GM18951 (cell line): ENCODE measurements around the gene IFNA6.

Source experiments
- POLR2A ChIP-seq: IDR thresholded peaks from 4 replicates; pipeline ENCODE4 v1.6.1; 2011; ENCODE audit warnings: mild to moderate bottlenecking; ENCODE audit not compliant: insufficient read length, insufficient read depth; ENCODE audit errors: extremely low read depth
- in situ Hi-C: fragments of 300-500 bp; cut with MboI; formaldehyde crosslinking; loops from one replicate; pipeline ENCODE4 v1.12.0; 2022; ENCODE audit warnings: low sequenced_read_pairs, mixed read lengths, inconsistent platforms; ENCODE audit not compliant: unreplicated experiment

The IFNA6 gene

DNA sequence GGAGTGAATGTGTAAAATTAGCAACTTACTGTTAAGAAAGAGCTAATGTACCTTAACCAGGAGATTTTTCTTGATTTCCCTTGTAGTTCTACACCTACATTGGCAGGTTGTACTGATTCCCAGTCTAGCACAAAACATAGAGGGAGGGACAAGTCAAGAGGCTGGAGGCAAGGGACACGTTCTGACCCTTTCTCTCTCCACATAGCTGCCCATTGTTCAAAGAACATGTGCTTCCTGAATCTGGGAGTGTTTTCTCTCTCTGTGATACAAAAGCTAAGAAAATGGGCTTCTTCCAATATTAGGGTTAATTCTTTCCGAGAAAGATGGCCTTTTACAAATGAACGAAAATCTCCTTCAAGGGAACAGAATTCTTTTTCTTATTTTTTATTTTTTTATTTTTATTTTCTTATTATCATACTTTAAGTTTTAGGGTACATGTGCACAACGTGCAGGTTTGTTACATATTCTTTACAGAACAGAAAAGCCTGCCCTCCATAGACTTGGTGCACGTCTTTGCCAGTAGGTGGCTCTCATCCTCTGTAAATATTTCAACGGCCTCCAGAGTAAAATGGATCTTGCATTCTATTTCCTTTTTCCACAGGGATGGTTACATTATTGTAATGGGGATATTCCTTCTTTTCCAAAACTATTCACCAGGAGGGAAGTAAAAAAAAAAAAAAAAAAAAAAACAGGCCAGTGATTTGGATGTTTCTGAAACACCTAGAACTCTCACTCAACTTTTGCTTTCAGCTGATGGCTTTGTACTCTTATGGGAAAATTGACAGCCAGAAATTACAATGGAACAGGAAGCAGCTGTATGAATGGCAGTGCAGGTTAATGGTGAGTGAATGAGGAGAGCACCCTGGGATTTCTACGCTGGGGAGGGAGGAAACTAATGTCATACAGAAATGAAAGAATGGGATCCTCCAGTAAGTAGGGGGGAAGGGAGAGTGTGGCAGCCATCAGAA, 32.4 kb downstream of the IFNA6 start:
- in situ Hi-C loops = loop anchor here (25.0 kb wide), 1 partner anchor 469 kb away; no protein-coding TSS in a partner anchor
- no peak for TF ChIP-seq POLR2A

DNA sequence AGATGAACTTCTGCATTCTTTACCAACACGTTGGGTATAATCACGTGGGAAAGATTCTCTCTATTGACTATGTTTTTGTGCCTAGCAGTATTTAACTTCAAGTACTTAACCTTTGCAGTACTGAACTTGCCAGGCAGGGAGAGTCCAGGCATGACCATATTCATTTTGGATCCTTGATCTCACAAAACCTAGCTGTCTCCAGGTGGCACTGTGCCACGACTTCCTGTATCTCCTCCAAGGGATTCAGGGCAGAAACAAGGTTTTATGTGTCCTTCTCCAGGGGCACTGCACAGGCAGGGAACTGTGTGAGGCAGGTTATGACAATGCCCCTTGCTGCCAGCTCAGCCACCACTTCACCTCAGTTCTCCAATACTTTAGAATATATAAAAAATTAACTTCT, 33.8 kb downstream of the IFNA6 start:
- in situ Hi-C loops = loop anchor here (25.0 kb wide), 1 partner anchor 470 kb away; no protein-coding TSS in a partner anchor
- TF ChIP-seq POLR2A = no peak

DNA sequence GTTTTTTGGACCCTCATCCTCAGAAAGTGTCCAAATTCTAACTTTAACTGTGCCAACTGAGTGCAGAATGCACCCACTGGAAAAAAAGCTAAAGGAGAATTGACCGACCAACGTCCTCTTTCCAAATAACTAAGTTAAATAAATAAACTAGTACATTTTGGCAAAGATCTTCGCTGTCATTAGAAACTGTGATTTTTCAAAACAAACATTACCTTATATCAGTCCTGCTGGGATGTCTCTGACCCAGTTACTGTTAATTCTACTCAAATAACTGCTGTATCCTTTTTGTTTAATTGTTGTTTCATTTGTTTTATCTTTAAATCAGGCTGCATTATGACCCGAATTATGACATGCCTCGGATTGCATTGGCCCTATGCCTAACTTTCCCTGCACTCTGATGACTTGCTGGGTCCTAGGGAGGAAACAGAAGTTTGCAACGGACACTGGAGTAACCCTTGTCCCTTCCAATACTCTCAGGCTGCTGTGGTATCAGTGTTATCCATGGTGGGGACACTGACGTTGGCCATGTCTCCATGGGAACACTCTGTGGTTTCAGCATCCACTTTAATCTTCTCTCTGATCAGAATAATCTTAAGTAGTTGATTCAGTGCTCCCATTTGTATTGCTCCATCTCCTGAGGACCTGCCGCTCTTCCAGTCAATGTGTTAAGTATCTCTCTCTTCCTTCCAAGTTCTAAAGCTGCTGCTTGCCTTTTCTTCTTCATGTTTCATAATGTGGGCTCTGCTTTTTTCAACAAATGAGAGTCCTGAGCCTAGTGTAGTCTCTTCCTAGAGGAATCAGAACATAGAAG, 34.5 kb downstream of the IFNA6 start:
- in situ Hi-C loops = loop anchor here (25.0 kb wide), 1 partner anchor 471 kb away; no protein-coding TSS in a partner anchor
- no peak for TF ChIP-seq POLR2A

DNA sequence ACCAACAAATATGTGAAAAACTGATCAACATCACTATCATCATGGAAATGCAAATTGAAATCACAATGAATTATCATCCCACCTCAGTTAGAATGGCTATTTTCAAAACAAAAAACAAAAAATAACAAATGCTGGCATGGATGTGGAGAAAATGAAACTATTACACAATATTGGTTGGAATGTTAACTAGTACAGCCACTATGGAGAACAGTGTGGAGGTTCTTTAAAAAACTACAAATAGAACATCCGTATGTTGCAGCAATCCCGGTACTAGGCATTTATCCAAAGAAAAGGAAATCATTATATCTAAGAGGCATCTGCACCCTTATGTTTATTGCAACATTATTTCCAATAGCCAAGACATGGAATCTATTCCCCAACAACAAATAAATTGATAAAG, 36.5 kb downstream of the IFNA6 start:
- in situ Hi-C loops = loop anchor here (25.0 kb wide), 1 partner anchor 473 kb away; no protein-coding TSS in a partner anchor
- no peak for TF ChIP-seq POLR2A

DNA sequence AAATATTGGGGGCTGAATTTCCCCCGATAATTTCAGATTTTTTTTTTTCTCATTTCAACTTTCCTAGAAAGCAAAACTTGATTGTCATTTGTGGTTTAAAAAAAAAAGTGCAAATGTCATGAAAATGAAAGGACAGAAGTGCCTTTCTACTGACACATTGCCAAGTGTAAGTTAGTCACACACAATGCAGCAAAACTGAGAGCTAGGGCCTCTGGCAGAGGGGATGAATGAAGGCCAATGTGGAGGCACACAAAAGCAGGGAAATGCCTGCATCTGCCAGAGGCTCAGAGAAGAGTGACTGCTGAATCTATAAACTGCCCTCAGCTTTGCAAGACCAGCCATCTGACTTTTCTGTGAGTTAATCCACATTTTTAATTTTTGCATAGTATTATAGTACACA, 38.8 kb downstream of the IFNA6 start:
- no peak for TF ChIP-seq POLR2A
- in situ Hi-C loops = loop anchor here (25.0 kb wide), 1 partner anchor 475 kb away; no protein-coding TSS in a partner anchor

DNA sequence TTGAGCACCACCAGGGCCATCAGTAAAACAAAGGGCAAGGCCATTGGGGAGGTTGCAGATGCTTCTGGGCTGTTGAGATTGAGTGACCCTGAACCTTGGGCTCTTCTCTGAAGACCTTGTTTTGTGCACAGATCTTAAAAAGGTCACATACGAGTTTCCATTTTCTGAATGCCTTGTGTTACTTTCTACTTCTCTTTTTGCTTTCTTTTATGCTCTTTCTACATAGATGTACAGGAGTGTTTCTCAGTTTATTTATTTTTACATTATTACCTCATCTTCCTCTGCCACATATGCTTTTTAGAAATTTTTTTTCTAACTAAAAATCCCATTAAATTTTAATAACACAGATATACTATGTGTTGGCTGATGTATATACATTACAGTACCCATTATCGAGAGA, 45.5 kb downstream of the IFNA6 start, which contains the start of gene IFNA5:
TSS of gene IFNA5 (minus strand) at position 101 of the 400 bp plus-strand sequence. CDS start at position 44, 57 bp downstream.
- in situ Hi-C loops = loop anchor here (5.0 to 25.0 kb wide), 2 partner anchors 53 to 482 kb away; no protein-coding TSS in a partner anchor
- no peak for TF ChIP-seq POLR2A
